Sigmoid colon (tissue), 4 donors: Measurements from ENCODE around the gene CFAP141.

Source experiments
- POLR2AphosphoS5 ChIP-seq, 4 donors: sonication (generic); formaldehyde crosslinking; IDR thresholded peaks; one replicate each; pipeline ENCODE4 v1.6.1; 2017; ENCODE audit warnings: antibody characterized with exemption in 4 of 4
- TF ChIP-seq, protein P1 (sequence below), 4 experiments: fragments of 450-650 bp in 3 of 4; fragments of 200-600 bp in 1 of 4; IDR thresholded peaks; one replicate each; pipeline ENCODE4 v1.5.1; 2016 to 2019; ENCODE audit warnings: antibody characterized with exemption in 4 of 4, mild to moderate bottlenecking in 3 of 4, moderate library complexity in 2 of 4

DNA sequence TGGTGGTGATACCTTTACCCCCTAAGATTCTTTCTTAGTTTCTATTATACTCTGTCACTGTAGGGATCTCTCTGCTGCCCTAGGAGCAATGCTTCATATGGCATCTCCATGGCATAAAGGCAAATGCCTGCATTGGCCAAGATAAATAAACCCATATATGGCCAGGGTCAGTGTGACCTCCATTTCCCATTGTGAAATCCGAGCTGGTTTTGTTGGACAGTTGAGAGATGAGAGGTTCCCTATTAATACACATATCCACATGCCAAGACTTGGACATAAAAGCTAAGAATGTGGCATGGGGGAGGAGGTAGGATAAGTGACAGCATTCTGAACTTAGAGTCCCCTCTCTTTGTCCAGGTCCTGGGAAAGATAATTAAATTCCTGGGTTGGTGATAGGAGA is 15.6 kb downstream of the CFAP141 start:
- no peak for TF ChIP-seq POLR2AphosphoS5 (IDR thresholded peaks at IDR 0.05)
- TF ChIP-seq, protein P1, sequence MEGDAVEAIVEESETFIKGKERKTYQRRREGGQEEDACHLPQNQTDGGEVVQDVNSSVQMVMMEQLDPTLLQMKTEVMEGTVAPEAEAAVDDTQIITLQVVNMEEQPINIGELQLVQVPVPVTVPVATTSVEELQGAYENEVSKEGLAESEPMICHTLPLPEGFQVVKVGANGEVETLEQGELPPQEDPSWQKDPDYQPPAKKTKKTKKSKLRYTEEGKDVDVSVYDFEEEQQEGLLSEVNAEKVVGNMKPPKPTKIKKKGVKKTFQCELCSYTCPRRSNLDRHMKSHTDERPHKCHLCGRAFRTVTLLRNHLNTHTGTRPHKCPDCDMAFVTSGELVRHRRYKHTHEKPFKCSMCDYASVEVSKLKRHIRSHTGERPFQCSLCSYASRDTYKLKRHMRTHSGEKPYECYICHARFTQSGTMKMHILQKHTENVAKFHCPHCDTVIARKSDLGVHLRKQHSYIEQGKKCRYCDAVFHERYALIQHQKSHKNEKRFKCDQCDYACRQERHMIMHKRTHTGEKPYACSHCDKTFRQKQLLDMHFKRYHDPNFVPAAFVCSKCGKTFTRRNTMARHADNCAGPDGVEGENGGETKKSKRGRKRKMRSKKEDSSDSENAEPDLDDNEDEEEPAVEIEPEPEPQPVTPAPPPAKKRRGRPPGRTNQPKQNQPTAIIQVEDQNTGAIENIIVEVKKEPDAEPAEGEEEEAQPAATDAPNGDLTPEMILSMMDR (IDR thresholded peaks at IDR 0.05) = no peak
